GM23338 (cell line): ENCODE measurements around the gene DEFB124. TPM values are rescaled to one million over a fixed set of nuclear protein-coding genes. Genes with fewer than 3 reads are reported as not detected.
"Not testable (repeated sequence)": the region's sequence is repeated elsewhere in the genome, so short reads cannot be mapped to it uniquely, and the experiment has no call there.

Experiments
- ATAC-seq: fragments of 200-7000 bp; cut with Tn5 transposase; 3 replicates; pipeline ENCODE4 v1.9.1; 2020
- DNase-seq: peaks from one replicate; pipeline ENCODE4 v3.0.0-alpha.2; 2015; ENCODE audit warnings: low spot score
- H2AFZ ChIP-seq: fragments of 200-600 bp; sonication (generic); 2 replicates; pipeline ENCODE4 v1.8.0; 2016; ENCODE audit warnings: antibody characterized with exemption, mild to moderate bottlenecking, moderate library complexity
- H3F3A ChIP-seq: fragments of 200-600 bp; sonication (generic); replicated peaks from 2 replicates; pipeline ENCODE4 v1.8.0; 2017; ENCODE audit warnings: antibody characterized with exemption, mixed run types, low read depth
- H3K27ac ChIP-seq: fragments of 200-600 bp; sonication (generic); 2 replicates; pipeline ENCODE4 v1.6.1; 2016; ENCODE audit warnings: low read depth
- H3K27me3 ChIP-seq: fragments of 200-600 bp; sonication (generic); 2 replicates; pipeline ENCODE4 v1.8.0; 2016; ENCODE audit warnings: mild to moderate bottlenecking, mixed run types, moderate library complexity; ENCODE audit not compliant: insufficient read depth
- H3K36me3 ChIP-seq: fragments of 200-600 bp; sonication (generic); 2 replicates; pipeline ENCODE4 v1.8.0; 2016; ENCODE audit warnings: mild to moderate bottlenecking; ENCODE audit not compliant: insufficient read depth
- H3K4me1 ChIP-seq: fragments of 200-600 bp; sonication (generic); 2 replicates; pipeline ENCODE4 v1.8.0; 2016; ENCODE audit warnings: mild to moderate bottlenecking, moderate library complexity; ENCODE audit not compliant: insufficient read depth
- H3K4me2 ChIP-seq: fragments of 200-600 bp; sonication (generic); 2 replicates; pipeline ENCODE4 v1.7.1; 2017; ENCODE audit warnings: mixed run types
- H3K4me3 ChIP-seq: fragments of 200-600 bp; sonication (generic); 2 replicates; pipeline ENCODE4 v1.6.1; 2016; ENCODE audit warnings: mixed run types
- H3K79me2 ChIP-seq: fragments of 200-600 bp; sonication (generic); replicated peaks from 2 replicates; pipeline ENCODE4 v1.8.0; 2017; ENCODE audit warnings: mild to moderate bottlenecking; ENCODE audit not compliant: insufficient read depth
- H3K9me2 ChIP-seq: fragments of 200-600 bp; sonication (generic); 2 replicates; pipeline ENCODE4 v1.8.0; 2017; ENCODE audit not compliant: insufficient read depth
- H4K20me1 ChIP-seq: fragments of 200-600 bp; sonication (generic); replicated peaks from 2 replicates; pipeline ENCODE4 v1.8.0; 2017; ENCODE audit warnings: mild to moderate bottlenecking; ENCODE audit not compliant: insufficient read depth
- H3K27ac Mint-ChIP-seq: 2 replicates; pipeline ENCODE4 v1.8.0; 2020; ENCODE audit warnings: inconsistent platforms, mild to moderate bottlenecking, moderate library complexity, mixed read lengths
- H3K27me3 Mint-ChIP-seq: 3 replicates; pipeline ENCODE4 v1.8.0; 2022; ENCODE audit warnings: low read depth, mild to moderate bottlenecking, moderate library complexity, mixed read lengths, inconsistent platforms; ENCODE audit not compliant: insufficient read depth, poor library complexity
- H3K36me3 Mint-ChIP-seq: 3 replicates; pipeline ENCODE4 v1.8.0; 2021; ENCODE audit warnings: low read depth, mild to moderate bottlenecking, inconsistent platforms, moderate library complexity, mixed read lengths
- H3K4me1 Mint-ChIP-seq: 3 replicates; pipeline ENCODE4 v1.8.0; 2020; ENCODE audit warnings: mild to moderate bottlenecking, inconsistent platforms, mixed read lengths
- H3K4me3 Mint-ChIP-seq: 3 replicates; pipeline ENCODE4 v1.8.0; 2021; ENCODE audit warnings: moderate library complexity, mild to moderate bottlenecking, inconsistent platforms, mixed read lengths
- H3K9me3 Mint-ChIP-seq: 3 replicates; pipeline ENCODE4 v1.8.0; 2020; ENCODE audit warnings: moderate library complexity, mild to moderate bottlenecking, inconsistent platforms, mixed read lengths
- CREB1 ChIP-seq: fragments of 250-450 bp; sonication (Bioruptor Pico); IDR thresholded peaks from 2 replicates; pipeline ENCODE4 v1.5.0; 2020; ENCODE audit warnings: low read depth, mild to moderate bottlenecking, moderate library complexity
- ETS1 ChIP-seq: IDR thresholded peaks from 2 replicates; pipeline ENCODE4 v1.6.1; 2016; ENCODE audit warnings: antibody characterized with exemption
- EZH2phosphoT487 ChIP-seq: fragments of 200-600 bp; sonication (generic); IDR thresholded peaks from one replicate; pipeline ENCODE4 v1.8.1; 2018; ENCODE audit warnings: antibody characterized with exemption; ENCODE audit not compliant: unreplicated experiment
- ZNF114 ChIP-seq: fragments of 250-450 bp; sonication (Bioruptor Pico); IDR thresholded peaks from 2 replicates; pipeline ENCODE4 v1.5.0; 2020; ENCODE audit warnings: mild to moderate bottlenecking, moderate library complexity
- ZNF331 ChIP-seq: fragments of 250-450 bp; sonication (Bioruptor Pico); IDR thresholded peaks from 2 replicates; pipeline ENCODE4 v1.5.0; 2020; ENCODE audit warnings: low read depth, mild to moderate bottlenecking, moderate library complexity
- ZNF462 ChIP-seq: fragments of 250-450 bp; sonication (Bioruptor Pico); IDR thresholded peaks from 2 replicates; pipeline ENCODE4 v1.5.0; 2020; ENCODE audit warnings: mild to moderate bottlenecking, moderate library complexity
- polyA plus RNA-seq: library from polyadenylated mRNA; unstranded; fragments of >200 nt; fragmentation: Nextera tagmentation; extraction: Ambion mirVana; gene quantifications from 2 replicates; pipeline ENCODE4 v1.2.1, GENCODE V29; 2016
- total RNA-seq: library from RNA; depleted of rRNA; stranded (reverse); fragments of >200 nt; shearing (Covaris generic); gene quantifications from 2 replicates; pipeline ENCODE4 v1.2.3, GENCODE V29; 2014
- TF ChIP-seq, protein P1 (sequence below), 2 experiments: fragments of 200-600 bp in 1 of 2; sonication (generic) in 1 of 2; conservative IDR thresholded peaks; 2 replicates each; pipeline versions ENCODE4 v1.5.1 to v1.6.1; 2016 to 2017; ENCODE audit warnings: antibody characterized with exemption in 2 of 2, low read depth in 2 of 2, mild to moderate bottlenecking in 2 of 2, moderate library complexity in 1 of 2

DEFB124 gene
- total and polyA plus RNA-seq, 2 experiments from 2014 or later, result 0.52 TPM; not detected in 1

GRCh38 chr20:31502884-31503673 is 28.2 kb upstream of the DEFB124 start:
- Mint-ChIP-seq H3K9me3 (peaks cover 70% of the 10 kb centered on the region), H3K27me3 (peaks cover 17% of the 10 kb centered on the region)
- TF ChIP-seq CREB1 (CRISPR knock-in tag), result 0 out of 2 replicates have a peak, but pooled peaks have one; percentile 41
- TF ChIP-seq, protein P1, sequence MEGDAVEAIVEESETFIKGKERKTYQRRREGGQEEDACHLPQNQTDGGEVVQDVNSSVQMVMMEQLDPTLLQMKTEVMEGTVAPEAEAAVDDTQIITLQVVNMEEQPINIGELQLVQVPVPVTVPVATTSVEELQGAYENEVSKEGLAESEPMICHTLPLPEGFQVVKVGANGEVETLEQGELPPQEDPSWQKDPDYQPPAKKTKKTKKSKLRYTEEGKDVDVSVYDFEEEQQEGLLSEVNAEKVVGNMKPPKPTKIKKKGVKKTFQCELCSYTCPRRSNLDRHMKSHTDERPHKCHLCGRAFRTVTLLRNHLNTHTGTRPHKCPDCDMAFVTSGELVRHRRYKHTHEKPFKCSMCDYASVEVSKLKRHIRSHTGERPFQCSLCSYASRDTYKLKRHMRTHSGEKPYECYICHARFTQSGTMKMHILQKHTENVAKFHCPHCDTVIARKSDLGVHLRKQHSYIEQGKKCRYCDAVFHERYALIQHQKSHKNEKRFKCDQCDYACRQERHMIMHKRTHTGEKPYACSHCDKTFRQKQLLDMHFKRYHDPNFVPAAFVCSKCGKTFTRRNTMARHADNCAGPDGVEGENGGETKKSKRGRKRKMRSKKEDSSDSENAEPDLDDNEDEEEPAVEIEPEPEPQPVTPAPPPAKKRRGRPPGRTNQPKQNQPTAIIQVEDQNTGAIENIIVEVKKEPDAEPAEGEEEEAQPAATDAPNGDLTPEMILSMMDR (conservative IDR thresholded peaks at IDR 0.05; ENCODE audit: low read depth in 2 of 2), result peak; percentile 99 to 100
- 0 out of 2 replicates have a peak, but pooled peaks have one; percentile 14 for TF ChIP-seq ZNF331 (CRISPR knock-in tag)
- H3K4me3 ChIP-seq, H3K9me2 ChIP-seq, H3K79me2 ChIP-seq, H3K27me3 ChIP-seq, H3K36me3 ChIP-seq, H3K4me2 ChIP-seq, H4K20me1 ChIP-seq, H3K4me1 Mint-ChIP-seq, H3F3A ChIP-seq, H3K36me3 Mint-ChIP-seq, H3K27ac ChIP-seq, H3K27ac Mint-ChIP-seq, H3K4me3 Mint-ChIP-seq: not testable (repeated sequence)
- Histone ChIP-seq H2AFZ (peak overlapping the region; percentile 39), H3K4me1 (peaks cover 14% of the 10 kb centered on the region)
- DNase-seq, result peak; percentile 99
- peak; percentile 99 for ATAC-seq

DNA sequence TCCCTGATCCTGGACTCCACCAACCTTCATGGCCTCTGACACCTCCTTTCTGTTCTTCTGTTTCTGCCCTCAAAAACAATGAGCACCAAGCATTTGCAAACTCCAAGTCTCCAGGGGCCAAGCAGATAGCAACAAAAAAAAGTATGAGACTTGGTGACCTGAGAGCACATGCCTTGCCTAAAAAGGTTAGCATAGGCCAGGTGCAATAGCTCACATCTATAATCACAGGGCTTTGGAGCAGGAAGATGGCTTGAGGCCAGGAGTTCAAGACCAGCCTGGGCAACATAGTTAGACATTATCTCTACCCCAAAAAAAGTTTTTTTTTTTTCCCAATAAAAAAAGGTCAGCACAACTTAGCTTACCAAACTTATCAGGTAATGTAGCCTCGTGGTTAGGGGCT is 25.6 kb upstream of the DEFB124 start:
- peaks cover 77% of the 10 kb centered on the region for H3K9me3 Mint-ChIP-seq
- H3K79me2 ChIP-seq, result no peaks in the 10 kb centered on the region
- H3K4me3 ChIP-seq, result no peak overlapping the region
- no peaks in the 10 kb centered on the region for H3K36me3 ChIP-seq
- no peak for ATAC-seq
- H3K4me2 ChIP-seq, result no peak overlapping the region
- H3F3A ChIP-seq, result no peaks in the 10 kb centered on the region; the same call in 1 of the 2 replicates
- no peak overlapping the region for H2AFZ ChIP-seq
- peaks cover 20% of the 10 kb centered on the region for H3K27me3 Mint-ChIP-seq
- no peaks in the 10 kb centered on the region; the same call in 1 of the 3 replicates for H3K36me3 Mint-ChIP-seq
- H3K4me1 Mint-ChIP-seq, result no peaks in the 10 kb centered on the region; the same call in 2 of the 3 replicates
- H3K27me3 ChIP-seq, result no peaks in the 10 kb centered on the region
- H3K9me2 ChIP-seq, result no peaks in the 10 kb centered on the region
- no peak overlapping the region for H3K4me3 Mint-ChIP-seq
- H4K20me1 ChIP-seq, result no peaks in the 10 kb centered on the region
- no peak overlapping the region for H3K27ac ChIP-seq
- DNase-seq, result no peak
- peaks cover 7% of the 10 kb centered on the region for H3K4me1 ChIP-seq
- H3K27ac Mint-ChIP-seq, result no peak overlapping the region
- no peak for TF ChIP-seq ZNF114 (CRISPR knock-in tag)
- no peak for TF ChIP-seq ETS1
- TF ChIP-seq ZNF462 (CRISPR knock-in tag), result no peak
- no peak for TF ChIP-seq CREB1 (CRISPR knock-in tag)
- TF ChIP-seq EZH2phosphoT487, result no peak
